RPMI7951 (cell line): ENCODE results near the gene SEMA6A. TPM values are rescaled to one million over a fixed set of nuclear protein-coding genes. Genes with fewer than 3 reads are reported as not detected.

Experiments used
- DNase-seq: peaks from one replicate; pipeline ENCODE4 v3.0.0-alpha.2; 2012; ENCODE audit warnings: low read depth
- total RNA-seq: library from RNA; depleted of rRNA; stranded (reverse); fragments of >200 nt; shearing (Covaris generic); gene quantifications from 2 replicates; pipeline ENCODE4 v1.2.3, GENCODE V29; 2014

SEMA6A gene
- total RNA-seq, 1 experiment from 2014 or later: 0.12 TPM

GRCh38 chr5:116465411-116465810 lies 109.2 kb downstream of the SEMA6A start:
- DNase-seq: no peak

- no peak for DNase-seq
These were observed 110.4 kb downstream of the SEMA6A start for GRCh38 chr5:116464144-116464708.

- no peak for DNase-seq
These were observed 112.1 kb downstream of the SEMA6A start for GRCh38 chr5:116462500-116462899.

- peak; percentile 36 for DNase-seq
These were observed 115.3 kb downstream of the SEMA6A start for GRCh38 chr5:116459301-116459700.

- DNase-seq: no peak
These were observed 117.6 kb downstream of the SEMA6A start for GRCh38 chr5:116457062-116457461.

GRCh38 chr5:116456036-116456435 lies 118.6 kb downstream of the SEMA6A start:
- peak; percentile 55 for DNase-seq

GRCh38 chr5:116455061-116455460 lies 119.6 kb downstream of the SEMA6A start:
- DNase-seq: peak; percentile 85

- DNase-seq: peak; percentile 97
These were observed 120.2 kb downstream of the SEMA6A start for GRCh38 chr5:116454417-116454927.

- peak; percentile 70 for DNase-seq
These were observed 120.6 kb downstream of the SEMA6A start for GRCh38 chr5:116453988-116454411.

GRCh38 chr5:116452774-116453368 lies 121.8 kb downstream of the SEMA6A start:
- no peak for DNase-seq

- no peak for DNase-seq
These were observed 122.6 kb downstream of the SEMA6A start for GRCh38 chr5:116451905-116452450.

GRCh38 chr5:116451066-116451465 lies 123.6 kb downstream of the SEMA6A start:
- DNase-seq: no peak

- DNase-seq: no peak
These were observed 125.2 kb downstream of the SEMA6A start for GRCh38 chr5:116449458-116449857.

- no peak for DNase-seq
These were observed 125.7 kb downstream of the SEMA6A start for GRCh38 chr5:116448870-116449427.

GRCh38 chr5:116448450-116448849 lies 126.2 kb downstream of the SEMA6A start:
- no peak for DNase-seq

GRCh38 chr5:116446356-116447005 lies 128.1 kb downstream of the SEMA6A start:
- DNase-seq: no peak

GRCh38 chr5:116445311-116445710 lies 129.3 kb downstream of the SEMA6A start:
- DNase-seq: no peak

- DNase-seq: no peak
These were observed 130.0 kb downstream of the SEMA6A start for GRCh38 chr5:116444373-116445295.

GRCh38 chr5:116442931-116443551 lies 131.6 kb downstream of the SEMA6A start:
- no peak for DNase-seq

- peak; percentile 74 for DNase-seq
These were observed 132.5 kb downstream of the SEMA6A start for GRCh38 chr5:116442095-116442534.

- DNase-seq: no peak
These were observed 133.4 kb downstream of the SEMA6A start for GRCh38 chr5:116441223-116441622.
